ENCODE results near the gene COL4A1. TPM values are rescaled to one million over a fixed set of nuclear protein-coding genes. Genes with fewer than 3 reads are reported as not detected.

The COL4A1 gene
- total and polyA plus RNA-seq, 4 donors, result 162 to 377 (median 214) TPM

GRCh38 chr13:110280231-110280813, 26.6 kb downstream of the COL4A1 start:
- H3K27me3 ChIP-seq (ENCODE audit: control insufficient read depth, insufficient read depth, low read length), result no peaks in the 10 kb centered on the region
- peak overlapping the region; percentile 74 for H3K27ac ChIP-seq (ENCODE audit: low read depth, low read length)
- peaks cover 4% of the 10 kb centered on the region for H3K4me1 ChIP-seq (ENCODE audit: control insufficient read depth, insufficient read depth, low read length)
- no peak overlapping the region for H3K4me3 ChIP-seq (ENCODE audit: low read depth, low read length)
- no peaks in the 10 kb centered on the region for H3K9me3 ChIP-seq (ENCODE audit: control insufficient read depth, insufficient read depth, low read length)
- H3K36me3 ChIP-seq (ENCODE audit: control insufficient read depth, insufficient read depth, low read length), result no peaks in the 10 kb centered on the region
- DNase-seq (ENCODE audit: low read depth in 4 of 6, low spot score in 6 of 6), result peak in 1 of 6 donors; percentile 21
- 90% methylated on average over 3 of the region's 9 CpGs for WGBS (ENCODE audit: insufficient coverage)

- peak overlapping the region; percentile 74 for H3K27ac ChIP-seq (ENCODE audit: low read depth, low read length)
- H3K4me1 ChIP-seq (ENCODE audit: control insufficient read depth, insufficient read depth, low read length), result peaks cover 4% of the 10 kb centered on the region
- DNase-seq (ENCODE audit: low read depth in 4 of 6, low spot score in 6 of 6), result no peak
- H3K36me3 ChIP-seq (ENCODE audit: control insufficient read depth, insufficient read depth, low read length), result no peaks in the 10 kb centered on the region
- no peak overlapping the region for H3K4me3 ChIP-seq (ENCODE audit: low read depth, low read length)
- no peaks in the 10 kb centered on the region for H3K9me3 ChIP-seq (ENCODE audit: control insufficient read depth, insufficient read depth, low read length)
- no peaks in the 10 kb centered on the region for H3K27me3 ChIP-seq (ENCODE audit: control insufficient read depth, insufficient read depth, low read length)
- WGBS (ENCODE audit: insufficient coverage), result 77% methylated on average over 2 of the region's 4 CpGs
Measured at GRCh38 chr13:110279684-110280083, 27.3 kb downstream of the COL4A1 start.

- Histone ChIP-seq H3K27me3 (ENCODE audit: control insufficient read depth, insufficient read depth, low read length) (no peaks in the 10 kb centered on the region), H3K27ac (ENCODE audit: low read depth, low read length) (no peak overlapping the region), H3K36me3 (ENCODE audit: control insufficient read depth, insufficient read depth, low read length) (no peaks in the 10 kb centered on the region), H3K9me3 (ENCODE audit: control insufficient read depth, insufficient read depth, low read length) (no peaks in the 10 kb centered on the region), H3K4me1 (ENCODE audit: control insufficient read depth, insufficient read depth, low read length) (peaks cover 3% of the 10 kb centered on the region), H3K4me3 (ENCODE audit: low read depth, low read length) (no peak overlapping the region)
- 92% methylated on average over 7 of the region's 7 CpGs for WGBS (ENCODE audit: insufficient coverage)
- no peak for DNase-seq (ENCODE audit: low read depth in 4 of 6, low spot score in 6 of 6)
Measured at GRCh38 chr13:110278859-110279258, 28.1 kb downstream of the COL4A1 start.

- DNase-seq (ENCODE audit: low read depth in 4 of 6, low spot score in 6 of 6), result no peak
- H3K4me1 ChIP-seq (ENCODE audit: control insufficient read depth, insufficient read depth, low read length), result no peaks in the 10 kb centered on the region
- 85% methylated on average over 3 of the region's 5 CpGs for whole genome bisulfite sequencing (ENCODE audit: insufficient coverage)
- peak overlapping the region; percentile 17 for H3K27ac ChIP-seq (ENCODE audit: low read depth, low read length)
- H3K27me3 ChIP-seq (ENCODE audit: control insufficient read depth, insufficient read depth, low read length), result no peaks in the 10 kb centered on the region
- no peaks in the 10 kb centered on the region for H3K36me3 ChIP-seq (ENCODE audit: control insufficient read depth, insufficient read depth, low read length)
- H3K9me3 ChIP-seq (ENCODE audit: control insufficient read depth, insufficient read depth, low read length), result no peaks in the 10 kb centered on the region
- no peak overlapping the region for H3K4me3 ChIP-seq (ENCODE audit: low read depth, low read length)
Measured at GRCh38 chr13:110277357-110277975, 29.5 kb downstream of the COL4A1 start.

- 88% methylated on average over 5 of the region's 5 CpGs for WGBS (ENCODE audit: insufficient coverage)
- Histone ChIP-seq H3K9me3 (ENCODE audit: control insufficient read depth, insufficient read depth, low read length) (no peaks in the 10 kb centered on the region), H3K27ac (ENCODE audit: low read depth, low read length) (no peak overlapping the region), H3K27me3 (ENCODE audit: control insufficient read depth, insufficient read depth, low read length) (no peaks in the 10 kb centered on the region), H3K36me3 (ENCODE audit: control insufficient read depth, insufficient read depth, low read length) (no peaks in the 10 kb centered on the region), H3K4me3 (ENCODE audit: low read depth, low read length) (no peak overlapping the region), H3K4me1 (ENCODE audit: control insufficient read depth, insufficient read depth, low read length) (no peaks in the 10 kb centered on the region)
- no peak for DNase-seq (ENCODE audit: low read depth in 4 of 6, low spot score in 6 of 6)
Measured at GRCh38 chr13:110276553-110276950, 30.4 kb downstream of the COL4A1 start.

GRCh38 chr13:110275931-110276552, 30.9 kb downstream of the COL4A1 start:
- H3K4me1 ChIP-seq (ENCODE audit: control insufficient read depth, insufficient read depth, low read length), result no peaks in the 10 kb centered on the region
- no peak for DNase-seq (ENCODE audit: low read depth in 4 of 6, low spot score in 6 of 6)
- no peak overlapping the region for H3K4me3 ChIP-seq (ENCODE audit: low read depth, low read length)
- 73% methylated on average over 7 of the region's 16 CpGs for WGBS (ENCODE audit: insufficient coverage)
- H3K9me3 ChIP-seq (ENCODE audit: control insufficient read depth, insufficient read depth, low read length), result no peaks in the 10 kb centered on the region
- H3K27me3 ChIP-seq (ENCODE audit: control insufficient read depth, insufficient read depth, low read length), result no peaks in the 10 kb centered on the region
- H3K27ac ChIP-seq (ENCODE audit: low read depth, low read length), result no peak overlapping the region
- H3K36me3 ChIP-seq (ENCODE audit: control insufficient read depth, insufficient read depth, low read length), result no peaks in the 10 kb centered on the region

GRCh38 chr13:110274687-110275086, 32.3 kb downstream of the COL4A1 start:
- no peaks in the 10 kb centered on the region for H3K9me3 ChIP-seq (ENCODE audit: control insufficient read depth, insufficient read depth, low read length)
- no peak for DNase-seq (ENCODE audit: low read depth in 4 of 6, low spot score in 6 of 6)
- no peak overlapping the region for H3K4me3 ChIP-seq (ENCODE audit: low read depth, low read length)
- no peak overlapping the region for H3K27ac ChIP-seq (ENCODE audit: low read depth, low read length)
- 62% methylated on average over 5 of the region's 5 CpGs for WGBS (ENCODE audit: insufficient coverage)
- no peaks in the 10 kb centered on the region for H3K36me3 ChIP-seq (ENCODE audit: control insufficient read depth, insufficient read depth, low read length)
- no peaks in the 10 kb centered on the region for H3K27me3 ChIP-seq (ENCODE audit: control insufficient read depth, insufficient read depth, low read length)
- H3K4me1 ChIP-seq (ENCODE audit: control insufficient read depth, insufficient read depth, low read length), result no peaks in the 10 kb centered on the region

- DNase-seq (ENCODE audit: low read depth in 4 of 6, low spot score in 6 of 6), result no peak
- Histone ChIP-seq H3K4me1 (ENCODE audit: control insufficient read depth, insufficient read depth, low read length) (peaks cover 6% of the 10 kb centered on the region), H3K36me3 (ENCODE audit: control insufficient read depth, insufficient read depth, low read length) (no peaks in the 10 kb centered on the region), H3K27ac (ENCODE audit: low read depth, low read length) (no peak overlapping the region), H3K27me3 (ENCODE audit: control insufficient read depth, insufficient read depth, low read length) (no peaks in the 10 kb centered on the region), H3K4me3 (ENCODE audit: low read depth, low read length) (no peak overlapping the region), H3K9me3 (ENCODE audit: control insufficient read depth, insufficient read depth, low read length) (no peaks in the 10 kb centered on the region)
- WGBS (ENCODE audit: insufficient coverage), result 70% methylated on average over 3 of the region's 6 CpGs
Measured at GRCh38 chr13:110273254-110273653, 33.7 kb downstream of the COL4A1 start.

- Histone ChIP-seq H3K36me3 (ENCODE audit: control insufficient read depth, insufficient read depth, low read length) (no peaks in the 10 kb centered on the region), H3K27me3 (ENCODE audit: control insufficient read depth, insufficient read depth, low read length) (no peaks in the 10 kb centered on the region), H3K9me3 (ENCODE audit: control insufficient read depth, insufficient read depth, low read length) (no peaks in the 10 kb centered on the region), H3K4me3 (ENCODE audit: low read depth, low read length) (no peak overlapping the region), H3K4me1 (ENCODE audit: control insufficient read depth, insufficient read depth, low read length) (peaks cover 9% of the 10 kb centered on the region), H3K27ac (ENCODE audit: low read depth, low read length) (no peak overlapping the region)
- no peak for DNase-seq (ENCODE audit: low read depth in 4 of 6, low spot score in 6 of 6)
- WGBS (ENCODE audit: insufficient coverage), result 100% methylated on average over 1 of the region's 6 CpGs
Measured at GRCh38 chr13:110272651-110273050, 34.3 kb downstream of the COL4A1 start.

- peaks cover 9% of the 10 kb centered on the region for H3K4me1 ChIP-seq (ENCODE audit: control insufficient read depth, insufficient read depth, low read length)
- H3K4me3 ChIP-seq (ENCODE audit: low read depth, low read length), result no peak overlapping the region
- no peak overlapping the region for H3K27ac ChIP-seq (ENCODE audit: low read depth, low read length)
- WGBS (ENCODE audit: insufficient coverage), result 95% methylated on average over 3 of the region's 5 CpGs
- no peaks in the 10 kb centered on the region for H3K36me3 ChIP-seq (ENCODE audit: control insufficient read depth, insufficient read depth, low read length)
- H3K27me3 ChIP-seq (ENCODE audit: control insufficient read depth, insufficient read depth, low read length), result no peaks in the 10 kb centered on the region
- H3K9me3 ChIP-seq (ENCODE audit: control insufficient read depth, insufficient read depth, low read length), result no peaks in the 10 kb centered on the region
- no peak for DNase-seq (ENCODE audit: low read depth in 4 of 6, low spot score in 6 of 6)
Measured at GRCh38 chr13:110272227-110272626, 34.7 kb downstream of the COL4A1 start.
